RWPE1 (cell line): ENCODE data around the gene MMUT.

ENCODE experiments used
- CTCF ChIA-PET: fragments of 350-600 bp; sonication (Branson Sonifier 250); formaldehyde crosslinking; extraction: SDS; loops from one replicate; lab custom pipeline; 2021; lab: Yijun Ruan, JAX
- POLR2A ChIA-PET: fragments of 400-600 bp; formaldehyde crosslinking; extraction: SDS; loops from one replicate; lab custom pipeline; 2020; ENCODE audit warnings: antibody characterized with exemption; ENCODE audit not compliant: low non-redundant PET; lab: Yijun Ruan, JAX
- DNase-seq: peaks from one replicate; pipeline ENCODE4 v3.0.0; 2012; ENCODE audit warnings: low spot score
- H3K27ac ChIP-seq: fragments of 450-650 bp; 2 replicates; pipeline ENCODE4 v1.5.1; 2017
- CTCF ChIP-seq: fragments of 450-650 bp; conservative IDR thresholded peaks from 2 replicates; pipeline ENCODE4 v1.5.1; 2017; ENCODE audit warnings: low read depth, mild to moderate bottlenecking

Gene MMUT

GRCh38 chr6:49430866-49431265, 32.2 kb downstream of the MMUT start:
- ChIA-PET POLR2A (no interaction called here), CTCF (no interaction called here)
- no peak for DNase-seq
- TF ChIP-seq CTCF, result no peak
- no peak overlapping the region for H3K27ac ChIP-seq

DNA sequence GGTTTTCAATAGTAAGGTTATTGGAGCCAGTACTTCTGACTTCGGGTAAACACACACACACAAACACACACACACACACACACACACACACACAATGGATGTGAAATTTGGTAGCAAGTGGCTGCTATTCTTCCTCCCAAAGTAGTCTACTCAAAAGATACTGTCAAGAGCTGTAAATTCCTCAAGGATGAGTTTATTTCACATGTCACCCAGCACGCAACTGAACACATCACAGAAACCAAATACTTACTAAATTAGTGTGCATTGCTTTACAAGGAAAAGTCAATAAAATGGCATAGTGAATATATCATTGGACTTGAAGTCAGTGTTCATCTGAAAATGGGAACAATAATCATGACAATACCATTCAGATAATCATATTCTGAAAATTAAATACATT, 32.9 kb downstream of the MMUT start:
- no peak for DNase-seq
- ChIA-PET POLR2A (interaction anchor here (0.7 kb wide), 1 partner anchor 775 kb away, joined by 3 read pairs; no protein-coding TSS in a partner anchor), CTCF (no interaction called here)
- TF ChIP-seq CTCF, result no peak
- no peak overlapping the region for H3K27ac ChIP-seq

GRCh38 chr6:49423817-49424216, 39.2 kb downstream of the MMUT start:
- ChIA-PET POLR2A (no interaction called here), CTCF (no interaction called here)
- peak; percentile 25; the same call in 1 of the 2 replicates for TF ChIP-seq CTCF
- H3K27ac ChIP-seq, result no peak overlapping the region
- DNase-seq, result peak; percentile 20

DNA sequence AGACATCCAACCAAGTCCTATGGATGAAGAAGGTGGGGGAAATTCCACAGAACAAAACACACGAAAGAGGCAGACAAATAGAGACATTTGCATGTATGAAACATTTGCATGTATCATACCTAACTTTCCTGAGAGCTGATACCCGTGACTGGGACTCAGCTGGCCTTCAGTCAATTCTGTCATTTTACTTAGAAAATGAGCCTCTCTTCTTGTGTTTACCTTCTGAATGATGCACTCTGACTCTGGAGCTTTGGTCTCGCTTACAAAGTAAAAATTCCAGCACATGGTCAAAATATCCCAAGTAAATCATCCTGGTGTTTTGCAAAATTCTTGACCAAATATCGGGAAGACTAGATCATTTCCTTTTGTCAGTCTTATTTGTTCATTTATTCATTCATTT, 46.9 kb downstream of the MMUT start:
- TF ChIP-seq CTCF, result no peak
- ChIA-PET CTCF (no interaction called here), POLR2A (no interaction called here)
- H3K27ac ChIP-seq, result no peak overlapping the region
- DNase-seq, result no peak

- no peak overlapping the region for H3K27ac ChIP-seq
- ChIA-PET POLR2A (no interaction called here), CTCF (interaction anchor here (0.6 kb wide), 1 partner anchor 459 kb away, joined by 5 read pairs; no protein-coding TSS in a partner anchor)
- TF ChIP-seq CTCF, result no peak
- DNase-seq, result no peak
Observed at GRCh38 chr6:49415358-49415757, 47.7 kb downstream of the MMUT start.

GRCh38 chr6:49410564-49410963, 52.5 kb downstream of the MMUT start:
- DNase-seq, result no peak
- ChIA-PET POLR2A (no interaction called here), CTCF (interaction anchor here (0.5 to 1.5 kb wide), 10 partner anchors 9 to 1623 kb away, joined by 3 to 12 read pairs (median 3); no protein-coding TSS in a partner anchor)
- no peak for TF ChIP-seq CTCF
- H3K27ac ChIP-seq, result no peak overlapping the region
